DMS153 (cell line): ENCODE results near the gene CNTN6.
"Not testable (repeated sequence)": the region's sequence is repeated elsewhere in the genome, so short reads cannot be mapped to it uniquely, and the experiment has no call there.

Experiments used
- DNase-seq: peaks from one replicate; lab custom pipeline; 2025; lab: John Stamatoyannopoulos, UW

Gene CNTN6

DNA sequence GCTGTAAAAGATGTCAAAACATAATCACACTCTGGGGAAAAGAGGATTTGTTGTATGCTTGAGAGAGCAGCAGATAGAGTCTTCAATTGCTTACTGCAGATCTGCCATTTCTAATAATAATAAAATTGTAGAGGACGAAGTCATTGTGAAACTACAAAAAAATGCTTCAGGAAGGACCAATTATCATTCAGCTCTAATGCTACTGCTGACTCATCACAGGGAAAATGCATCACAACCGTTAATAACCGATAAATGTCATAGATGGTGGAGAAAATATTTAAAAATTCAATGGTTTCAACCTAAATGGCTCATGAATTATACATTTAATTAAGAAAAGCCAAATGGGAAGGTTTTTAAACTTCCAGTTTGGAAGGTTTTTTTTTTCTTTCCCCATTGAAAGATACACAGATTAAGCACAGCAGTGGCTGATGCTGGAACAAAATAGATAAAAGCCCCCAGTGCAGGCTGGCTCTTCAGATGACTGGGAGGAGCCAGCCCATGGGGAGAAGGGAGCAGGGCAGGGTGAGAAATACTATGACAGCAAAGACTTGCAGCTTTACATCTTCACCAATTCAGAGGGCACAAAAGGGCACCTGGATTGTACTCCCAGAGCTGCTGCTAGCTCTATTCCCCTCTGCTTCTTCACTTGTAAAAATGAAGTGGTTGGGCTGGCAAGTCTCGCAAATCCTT lies 196.1 kb downstream of the CNTN6 start:
- DNase-seq = no peak

- DNase-seq = no peak
Observed at GRCh38 chr3:1292571-1293071, 199.8 kb downstream of the CNTN6 start.

GRCh38 chr3:1294586-1294985 lies 201.8 kb downstream of the CNTN6 start:
- DNase-seq = no peak

DNA sequence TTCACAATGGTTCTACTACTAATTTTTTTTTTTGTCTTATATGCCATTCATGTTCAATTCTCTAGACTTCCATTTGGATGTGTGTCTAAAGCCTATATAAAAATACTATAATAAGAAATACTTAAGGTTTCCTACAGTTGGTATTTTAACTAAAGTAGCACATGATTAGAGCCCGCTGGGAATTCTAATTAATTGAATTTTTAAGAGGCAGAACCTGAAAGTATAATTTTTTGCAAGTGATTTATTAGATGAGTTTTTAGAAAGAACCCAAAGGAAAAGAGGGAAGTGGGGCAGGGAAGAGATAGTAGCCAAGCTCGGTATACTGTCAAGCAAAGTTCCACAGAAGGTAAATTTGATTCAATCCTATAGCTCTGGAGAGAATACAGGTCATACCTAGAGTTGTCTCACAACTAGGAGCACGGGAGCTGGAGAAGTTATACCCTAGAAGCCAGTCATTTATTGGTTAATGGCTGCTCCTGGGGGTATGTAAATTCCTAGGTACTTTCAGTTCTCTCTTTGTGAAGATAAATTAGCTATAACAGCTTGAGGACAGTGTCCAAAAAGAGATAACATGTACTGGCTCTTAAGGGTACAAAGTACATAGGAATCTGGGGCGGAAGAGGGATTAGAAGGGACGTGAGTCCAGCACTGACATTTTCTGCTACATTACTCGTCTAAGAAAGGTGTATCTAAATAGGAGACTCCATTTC lies 225.6 kb downstream of the CNTN6 start:
- no peak for DNase-seq

DNA sequence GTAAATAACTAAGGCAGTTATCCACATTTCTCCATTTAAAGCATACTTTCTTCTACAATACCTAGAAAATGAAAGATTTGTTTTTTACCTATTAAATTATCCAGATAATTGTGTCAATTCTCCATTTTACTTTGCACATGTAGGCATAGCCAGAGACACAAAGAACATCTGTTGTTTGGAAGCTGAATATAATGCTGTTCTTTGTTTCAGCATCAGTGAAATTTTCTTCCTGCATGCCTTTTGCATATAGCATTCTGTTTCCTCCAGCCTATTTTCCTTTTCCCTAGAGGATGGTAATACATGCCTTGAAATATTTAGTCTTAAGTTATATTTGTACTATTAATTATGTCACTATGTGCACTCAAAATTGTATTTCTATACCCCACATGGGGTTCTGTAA lies 233.7 kb downstream of the CNTN6 start:
- no peak for DNase-seq

DNA sequence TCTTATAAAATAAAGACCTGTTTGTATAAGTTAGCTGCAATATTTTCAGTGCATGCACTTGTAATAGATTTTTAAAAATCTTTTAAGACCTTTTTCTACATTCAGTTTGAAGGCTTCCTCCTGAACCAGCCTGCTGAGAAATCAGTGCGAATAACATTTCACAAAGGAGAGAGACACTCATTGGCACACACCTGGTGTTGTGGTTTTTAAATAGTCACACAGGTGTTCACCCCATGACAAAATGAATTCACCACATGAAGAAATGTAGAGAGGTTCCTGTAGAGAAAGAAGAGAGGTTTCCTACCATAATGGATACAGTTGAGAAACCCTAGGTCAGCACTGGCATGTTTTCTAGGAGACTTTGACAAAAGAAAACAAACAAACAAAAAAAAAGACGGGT lies 237.3 kb downstream of the CNTN6 start:
- no peak for DNase-seq

- DNase-seq = no peak
Observed at GRCh38 chr3:1346386-1346785, 253.6 kb downstream of the CNTN6 start.

DNA sequence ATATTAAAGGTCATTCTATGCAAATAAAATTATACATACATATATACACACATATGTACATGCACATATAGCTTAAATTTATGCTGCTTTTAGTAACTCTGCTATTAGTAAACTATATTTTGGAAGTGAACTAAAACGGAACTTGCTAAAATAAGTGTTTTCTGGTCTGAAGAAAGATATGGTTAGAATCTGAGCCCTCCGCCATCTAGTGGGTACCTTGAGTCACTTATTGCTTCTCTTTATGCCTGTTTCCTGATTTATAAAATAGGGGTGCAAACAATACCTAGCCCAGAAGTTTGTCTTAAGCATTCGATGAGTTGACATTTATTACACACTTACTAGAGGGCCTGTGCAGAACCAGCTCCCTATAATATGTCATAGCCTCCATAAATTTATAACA lies 255.7 kb downstream of the CNTN6 start:
- DNase-seq = no peak

DNA sequence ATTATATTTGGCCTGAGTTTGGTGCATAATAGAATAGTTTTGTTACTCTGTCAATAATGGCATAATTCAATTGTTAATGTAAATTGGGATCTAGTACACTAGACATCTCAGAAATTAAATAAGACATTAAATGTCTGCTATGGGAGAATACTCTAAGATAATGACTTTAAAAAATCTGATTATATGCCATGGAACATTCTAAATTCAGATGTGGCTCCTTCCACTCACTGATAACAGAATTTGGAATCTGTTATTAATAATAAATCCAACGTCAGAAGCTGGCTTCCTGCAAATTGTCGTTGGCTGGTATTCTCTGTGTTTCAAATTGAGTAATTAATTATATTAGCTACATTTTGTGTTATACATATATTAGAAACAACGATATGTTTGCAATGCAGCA lies 258.1 kb downstream of the CNTN6 start:
- no peak for DNase-seq

GRCh38 chr3:1355691-1356090 lies 262.9 kb downstream of the CNTN6 start:
- no peak for DNase-seq

GRCh38 chr3:1356101-1356500 lies 263.3 kb downstream of the CNTN6 start:
- DNase-seq = no peak

DNA sequence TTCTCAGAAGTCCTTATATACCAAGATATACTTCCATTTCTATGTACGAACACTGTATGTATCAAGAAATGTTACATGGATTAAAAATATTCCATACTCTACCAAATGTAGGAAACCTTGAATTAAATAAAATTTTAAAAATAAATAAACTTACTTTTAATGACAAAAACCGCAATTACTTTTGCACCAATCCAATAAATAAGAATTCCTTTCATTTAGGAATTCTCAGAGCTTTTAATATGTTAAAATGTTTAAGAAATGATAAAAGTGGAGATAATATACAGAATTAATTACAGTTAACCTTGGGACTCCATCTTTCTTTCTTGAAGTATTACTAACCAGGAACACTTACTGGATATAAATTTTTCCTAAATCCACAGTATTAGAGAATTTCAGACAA lies 272.7 kb downstream of the CNTN6 start:
- DNase-seq = no peak

GRCh38 chr3:1374471-1374870 lies 281.6 kb downstream of the CNTN6 start:
- no peak for DNase-seq

DNA sequence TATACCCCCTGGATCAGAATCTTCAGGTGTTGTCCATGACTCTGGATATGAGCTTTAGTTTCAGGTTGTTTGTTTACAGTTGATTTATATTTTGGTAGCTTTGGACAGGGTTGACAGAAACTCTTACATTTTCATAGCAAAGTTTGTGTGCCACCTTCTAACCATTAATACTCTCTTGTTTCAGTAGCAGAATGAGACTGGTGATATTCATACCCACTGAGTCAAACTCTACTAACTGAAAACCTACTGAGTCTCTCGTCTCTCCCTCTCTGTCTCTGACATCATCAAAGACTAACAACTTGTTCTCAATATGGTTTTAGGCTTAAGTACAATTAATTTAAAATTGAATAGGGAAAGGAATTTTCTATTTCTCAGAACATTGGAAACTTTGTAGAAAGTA lies 282.3 kb downstream of the CNTN6 start:
- DNase-seq = no peak

- DNase-seq = no peak
Observed at GRCh38 chr3:1380926-1381646, 288.3 kb downstream of the CNTN6 start.

DNA sequence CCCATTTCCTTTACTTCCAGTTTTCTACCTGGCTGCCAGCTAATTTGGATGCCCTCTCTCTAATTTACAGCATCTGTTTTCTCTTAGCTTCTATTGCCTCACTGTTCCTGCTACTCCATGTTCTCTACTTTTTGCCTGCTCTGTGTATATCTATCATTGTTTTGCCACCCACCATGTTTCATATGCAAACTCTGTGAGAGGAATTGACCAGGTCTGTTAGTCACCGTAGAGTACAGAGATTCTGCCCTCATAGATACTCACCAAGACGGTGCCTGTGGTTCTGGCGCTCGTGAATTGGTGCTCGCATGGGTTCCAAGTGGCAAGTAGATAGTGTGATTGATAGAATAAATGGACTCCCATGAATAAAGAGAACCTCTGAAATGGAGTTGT lies 288.8 kb downstream of the CNTN6 start:
- no peak for DNase-seq

GRCh38 chr3:1387396-1387905 lies 294.6 kb downstream of the CNTN6 start:
- DNase-seq = not testable (repeated sequence)

DNA sequence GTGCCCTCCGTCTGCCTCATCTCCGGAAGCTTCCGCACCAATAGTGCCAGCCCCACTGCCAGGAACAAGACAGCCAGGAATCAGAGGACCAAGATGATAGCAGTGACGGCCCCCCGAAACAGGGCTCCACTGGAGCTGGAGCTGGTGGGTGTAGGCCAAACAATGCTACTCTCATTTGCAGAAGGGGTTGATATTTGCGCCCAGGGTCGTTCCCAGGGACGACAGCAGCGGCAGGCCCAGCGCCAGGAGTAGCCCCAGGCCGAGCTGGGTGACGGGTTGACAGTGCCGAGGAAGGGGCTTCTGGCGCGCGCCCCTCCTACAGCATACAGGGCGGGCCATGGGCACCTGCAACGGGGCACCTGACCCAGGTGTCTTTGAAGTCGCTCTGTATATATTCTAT lies 301.4 kb downstream of the CNTN6 start:
- DNase-seq = no peak

GRCh38 chr3:1400571-1400970 lies 307.7 kb downstream of the CNTN6 start:
- no peak for DNase-seq

DNA sequence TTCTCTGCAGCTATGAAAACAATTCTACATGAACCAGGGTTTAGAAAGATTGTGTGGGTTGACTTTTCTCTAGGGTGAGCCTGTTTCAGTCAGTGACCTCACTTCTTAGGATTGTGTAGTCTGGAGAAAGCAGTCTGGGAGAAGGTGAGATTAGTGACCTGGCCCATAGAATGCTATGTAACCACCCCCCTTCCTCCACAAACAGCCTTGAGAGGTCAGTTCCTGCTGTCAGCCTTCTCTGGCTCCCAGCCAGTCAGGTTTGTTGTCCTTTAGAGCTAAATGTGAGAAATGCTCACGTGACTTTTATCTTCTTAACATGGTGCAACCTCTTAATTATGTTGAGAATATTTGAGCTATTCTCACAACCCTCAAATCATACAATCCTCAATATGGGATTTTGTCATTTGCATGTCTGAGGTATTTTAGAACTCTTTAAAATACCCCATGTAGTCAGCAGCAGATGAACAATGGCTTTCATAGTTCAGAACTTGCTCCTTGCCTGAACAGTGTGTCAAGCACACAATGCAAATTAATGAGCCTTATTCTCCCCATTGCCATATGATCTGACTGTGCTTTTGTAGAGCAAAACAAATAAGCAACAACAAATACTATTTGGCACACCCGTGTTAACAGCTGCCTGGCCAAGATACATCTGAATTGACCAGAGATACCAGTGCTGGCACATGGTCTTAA lies 311.6 kb downstream of the CNTN6 start:
- DNase-seq = peak; percentile 14

- no peak for DNase-seq
Observed at GRCh38 chr3:1406250-1406649, 313.4 kb downstream of the CNTN6 start.

DNA sequence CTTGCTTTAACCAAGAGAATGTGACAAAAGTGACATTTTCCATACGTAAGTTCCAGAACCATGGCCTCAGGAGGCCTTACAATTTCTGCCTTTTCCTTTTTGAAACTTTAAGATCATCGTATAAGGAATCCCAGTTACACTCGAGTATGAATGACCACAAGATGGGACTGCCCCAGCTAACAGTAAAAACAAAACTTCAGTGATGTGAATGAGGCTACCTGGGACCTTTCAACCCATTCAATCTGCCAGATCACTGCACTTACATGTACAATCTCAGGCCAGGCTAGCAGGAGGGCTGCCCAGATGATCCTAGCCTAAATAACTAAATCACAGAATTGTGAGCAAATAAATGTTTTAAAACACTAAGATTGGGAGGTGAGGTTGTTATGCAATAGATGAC lies 328.8 kb downstream of the CNTN6 start:
- DNase-seq = no peak
